ENCODE data around the gene SNORC. TPM values are rescaled to one million over a fixed set of nuclear protein-coding genes. Genes with fewer than 3 reads are reported as not detected.
"Not testable (repeated sequence)": the region's sequence is repeated elsewhere in the genome, so short reads cannot be mapped to it uniquely, and the experiment has no call there.

Gene SNORC
- total RNA-seq: 1.1 TPM
- long read RNA-seq, partial matches to known transcripts: 0 of 2 reads
- long read RNA-seq, other reads (novel, unspliced or antisense): 2 of 2 reads

GRCh38 chr2:232870018-232870765 is at the start of gene SNORC:
SNORC (plus strand) TSS chr2:232870264; CDS start chr2:232870342, 78 bp downstream.
- intact Hi-C loops (cut with DNase I): no loop called here
- DNase-seq (ENCODE audit: low spot score): no peak

- DNase-seq (ENCODE audit: low spot score): no peak
- intact Hi-C loops (cut with DNase I): no loop called here
Observed at GRCh38 chr2:232829988-232830387, 40.1 kb upstream of the SNORC start.

GRCh38 chr2:232831496-232831895 is 38.6 kb upstream of the SNORC start:
- intact Hi-C loops (cut with DNase I): no loop called here
- no peak for DNase-seq (ENCODE audit: low spot score)

- intact Hi-C loops (cut with DNase I): no loop called here
- no peak for DNase-seq (ENCODE audit: low spot score)
Observed at GRCh38 chr2:232833830-232834229, 36.2 kb upstream of the SNORC start.

GRCh38 chr2:232835687-232836208 is 34.3 kb upstream of the SNORC start:
- DNase-seq (ENCODE audit: low spot score): no peak
- intact Hi-C loops (cut with DNase I): no loop called here

GRCh38 chr2:232836934-232837333 is 33.1 kb upstream of the SNORC start:
- DNase-seq (ENCODE audit: low spot score): no peak
- intact Hi-C loops (cut with DNase I): no loop called here

- DNase-seq (ENCODE audit: low spot score): no peak
- intact Hi-C loops (cut with DNase I): no loop called here
Observed at GRCh38 chr2:232838406-232838874, 31.6 kb upstream of the SNORC start.

GRCh38 chr2:232839411-232840079 is 30.5 kb upstream of the SNORC start:
- peak; percentile 82 for DNase-seq (ENCODE audit: low spot score)
- intact Hi-C loops (cut with DNase I): loop anchor here (10.0 kb wide), 1 partner anchor 235 kb away; no protein-coding TSS in a partner anchor

- intact Hi-C loops (cut with DNase I): loop anchor here (10.0 kb wide), 1 partner anchor 238 kb away; no protein-coding TSS in a partner anchor
- DNase-seq (ENCODE audit: low spot score): no peak
Observed at GRCh38 chr2:232842689-232843088, 27.4 kb upstream of the SNORC start.

- intact Hi-C loops (cut with DNase I): loop anchor here (10.0 kb wide), 1 partner anchor 239 kb away; no protein-coding TSS in a partner anchor
- no peak for DNase-seq (ENCODE audit: low spot score)
Observed at GRCh38 chr2:232843834-232844233, 26.2 kb upstream of the SNORC start.

GRCh38 chr2:232846055-232846454 is 24.0 kb upstream of the SNORC start:
- intact Hi-C loops (cut with DNase I): loop anchor here (10.0 kb wide), 1 partner anchor 241 kb away; no protein-coding TSS in a partner anchor
- no peak for DNase-seq (ENCODE audit: low spot score)

GRCh38 chr2:232850039-232850438 is 20.0 kb upstream of the SNORC start:
- intact Hi-C loops (cut with DNase I): loop anchor here (5.0 kb wide), 1 partner anchor 402 kb away; the partner anchor contains the start of gene ATG16L1
- no peak for DNase-seq (ENCODE audit: low spot score)

GRCh38 chr2:232852081-232852480 is 18.0 kb upstream of the SNORC start:
- intact Hi-C loops (cut with DNase I): loop anchor here (5.0 kb wide), 1 partner anchor 400 kb away; the partner anchor contains the start of gene ATG16L1
- DNase-seq (ENCODE audit: low spot score): not testable (repeated sequence)

GRCh38 chr2:232852676-232853075 is 17.4 kb upstream of the SNORC start:
- intact Hi-C loops (cut with DNase I): loop anchor here (5.0 kb wide), 1 partner anchor 400 kb away; the partner anchor contains the start of gene ATG16L1

GRCh38 chr2:232854082-232854481 is 16.0 kb upstream of the SNORC start:
- no peak for DNase-seq (ENCODE audit: low spot score)
- intact Hi-C loops (cut with DNase I): loop anchor here (5.0 kb wide), 1 partner anchor 398 kb away; the partner anchor contains the start of gene ATG16L1

More at GRCh38 chr2:232852676-232853075, 17.4 kb upstream of the SNORC start:
- DNase-seq (ENCODE audit: low spot score): no peak

GRCh38 chr2:232857158-232857563 is 12.9 kb upstream of the SNORC start:
- no peak for DNase-seq (ENCODE audit: low spot score)
- intact Hi-C loops (cut with DNase I): no loop called here

- DNase-seq (ENCODE audit: low spot score): no peak
- intact Hi-C loops (cut with DNase I): no loop called here
Observed at GRCh38 chr2:232859385-232859916, 10.6 kb upstream of the SNORC start.

- no peak for DNase-seq (ENCODE audit: low spot score)
- intact Hi-C loops (cut with DNase I): no loop called here
Observed at GRCh38 chr2:232860593-232861241, 9.3 kb upstream of the SNORC start.

GRCh38 chr2:232861353-232861752 is 8.7 kb upstream of the SNORC start:
- no peak for DNase-seq (ENCODE audit: low spot score)
- intact Hi-C loops (cut with DNase I): no loop called here

Data from cardiac septum (tissue), 1 donor.